Measurements from ENCODE around the gene ANKRD36C.
"Not testable (repeated sequence)": the region's sequence is repeated elsewhere in the genome, so short reads cannot be mapped to it uniquely, and the experiment has no call there.

GRCh38 chr2:95948039-95948438, 43.6 kb downstream of the ANKRD36C start:
- not testable (repeated sequence) for TF ChIP-seq RCOR1 (IDR thresholded peaks at IDR 0.05; ENCODE audit: borderline replicate concordance in 1 of 2, low read depth in 2 of 2, low read length in 2 of 2); TCF7L2 (IDR thresholded peaks at IDR 0.05; ENCODE audit: low read depth, low read length); RNF2 (IDR thresholded peaks at IDR 0.05); TAF1 (IDR thresholded peaks at IDR 0.05; ENCODE audit: control insufficient read depth, extremely low read depth, insufficient read depth, low read length, severe bottlenecking); FOSL1 (tag; conservative IDR thresholded peaks at IDR 0.05)
- TF ChIP-seq, protein P1, sequence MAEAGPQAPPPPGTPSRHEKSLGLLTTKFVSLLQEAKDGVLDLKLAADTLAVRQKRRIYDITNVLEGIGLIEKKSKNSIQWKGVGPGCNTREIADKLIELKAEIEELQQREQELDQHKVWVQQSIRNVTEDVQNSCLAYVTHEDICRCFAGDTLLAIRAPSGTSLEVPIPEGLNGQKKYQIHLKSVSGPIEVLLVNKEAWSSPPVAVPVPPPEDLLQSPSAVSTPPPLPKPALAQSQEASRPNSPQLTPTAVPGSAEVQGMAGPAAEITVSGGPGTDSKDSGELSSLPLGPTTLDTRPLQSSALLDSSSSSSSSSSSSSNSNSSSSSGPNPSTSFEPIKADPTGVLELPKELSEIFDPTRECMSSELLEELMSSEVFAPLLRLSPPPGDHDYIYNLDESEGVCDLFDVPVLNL (CRISPR knock-in tag; IDR thresholded peaks at IDR 0.05; ENCODE audit: low read depth) = not testable (repeated sequence)

All from K562 (cell line).